ENCODE measurements around the gene ACIN1.

GRCh38 chr14:23101986-23102625 is 7.2 kb upstream of the ACIN1 start:
- TF ChIP-seq SP2 (CRISPR knock-in tag; IDR thresholded peaks at IDR 0.05) (no peak), KDM1A (CRISPR knock-in tag; IDR thresholded peaks at IDR 0.05) (no peak), POLR2AphosphoS5 (IDR thresholded peaks at IDR 0.05; ENCODE audit: low read depth, low read length) (no peak), ATF7 (IDR thresholded peaks at IDR 0.05) (no peak), ATF7 (CRISPR knock-in tag; IDR thresholded peaks at IDR 0.05) (no peak), ZFP36L1 (CRISPR knock-in tag; IDR thresholded peaks at IDR 0.05) (no peak), HNRNPK (IDR thresholded peaks at IDR 0.05; ENCODE audit: low read depth, low read length, poor library complexity, severe bottlenecking) (no peak)

All from HepG2 (cell line).